GM21447 (cell line): ENCODE data around the gene IL19.
"Not testable (repeated sequence)": the region's sequence is repeated elsewhere in the genome, so short reads cannot be mapped to it uniquely, and the experiment has no call there.

Experiments
- ATAC-seq: cut with Tn5 transposase; IDR thresholded peaks from one replicate; pipeline ENCODE4 v1.9.1; 2021; ENCODE audit not compliant: unreplicated experiment

Gene IL19

GRCh38 chr1:206853696-206854095 is 83.1 kb downstream of the IL19 start:
- ATAC-seq, result not testable (repeated sequence)

- no peak for ATAC-seq
Observed at GRCh38 chr1:206854401-206855129, 84.0 kb downstream of the IL19 start.

GRCh38 chr1:206855859-206856258 is 85.3 kb downstream of the IL19 start:
- no peak for ATAC-seq

GRCh38 chr1:206856674-206857464 is 86.3 kb downstream of the IL19 start:
- no peak for ATAC-seq

- no peak for ATAC-seq
Observed at GRCh38 chr1:206859082-206859521, 88.5 kb downstream of the IL19 start.

- no peak for ATAC-seq
Observed at GRCh38 chr1:206860165-206860564, 89.6 kb downstream of the IL19 start.

GRCh38 chr1:206863266-206863665 is 92.7 kb downstream of the IL19 start:
- ATAC-seq, result no peak

GRCh38 chr1:206864939-206865671 is 94.5 kb downstream of the IL19 start, which contains the start of gene IL20:
Gene IL20 (plus strand): TSS chr1:206865623. CDS start chr1:206865853, 230 bp downstream.
- no peak for ATAC-seq

- ATAC-seq, result no peak
Observed at GRCh38 chr1:206866062-206866461, 95.5 kb downstream of the IL19 start.

GRCh38 chr1:206867239-206867638 is 96.7 kb downstream of the IL19 start:
- ATAC-seq, result no peak

- ATAC-seq, result no peak
Observed at GRCh38 chr1:206867716-206868115, 97.1 kb downstream of the IL19 start.

- no peak for ATAC-seq
Observed at GRCh38 chr1:206868264-206868663, 97.7 kb downstream of the IL19 start.

GRCh38 chr1:206872139-206872538 is 101.6 kb downstream of the IL19 start:
- ATAC-seq, result no peak

GRCh38 chr1:206873603-206874188 is 103.1 kb downstream of the IL19 start:
- no peak for ATAC-seq

- no peak for ATAC-seq
Observed at GRCh38 chr1:206875752-206876377, 105.3 kb downstream of the IL19 start.

GRCh38 chr1:206878456-206878855 is 107.9 kb downstream of the IL19 start:
- ATAC-seq, result no peak

GRCh38 chr1:206880314-206880713 is 109.7 kb downstream of the IL19 start:
- no peak for ATAC-seq

- no peak for ATAC-seq
Observed at GRCh38 chr1:206882555-206882954, 112.0 kb downstream of the IL19 start.

GRCh38 chr1:206883160-206883559 is 112.6 kb downstream of the IL19 start:
- ATAC-seq, result no peak

- ATAC-seq, result no peak
Observed at GRCh38 chr1:206883876-206884275, 113.3 kb downstream of the IL19 start.
